IgD-negative memory B cell (primary cell): ENCODE measurements around the gene FGR. TPM values are rescaled to one million over a fixed set of nuclear protein-coding genes. Genes with fewer than 3 reads are reported as not detected.

Experiments
- H3K27ac Mint-ChIP-seq, 3 donors: one replicate each; pipeline ENCODE4 v1.8.0; 2020 to 2022; ENCODE audit warnings: mild to moderate bottlenecking in 3 of 3, mixed read lengths in 3 of 3, moderate library complexity in 1 of 3
- H3K27me3 Mint-ChIP-seq: one replicate; pipeline ENCODE4 v1.8.0; 2021; ENCODE audit warnings: mixed read lengths
- H3K36me3 Mint-ChIP-seq: one replicate; pipeline ENCODE4 v1.8.0; 2020; ENCODE audit warnings: mild to moderate bottlenecking, mixed read lengths
- H3K4me1 Mint-ChIP-seq, 3 donors: one replicate each; pipeline ENCODE4 v1.8.0; 2020 to 2022; ENCODE audit warnings: mixed read lengths in 3 of 3, mild to moderate bottlenecking in 1 of 3
- H3K4me3 Mint-ChIP-seq, 4 donors: one replicate each; pipeline ENCODE4 v1.8.0; 2020 to 2022; ENCODE audit warnings: mild to moderate bottlenecking in 4 of 4, mixed read lengths in 4 of 4, moderate library complexity in 3 of 4
- H3K9me3 Mint-ChIP-seq, 3 donors: one replicate each; pipeline ENCODE4 v1.8.0; 2020 to 2021; ENCODE audit warnings: mixed read lengths in 3 of 3, mild to moderate bottlenecking in 1 of 3
- polyA plus RNA-seq: library from polyadenylated mRNA; unstranded; fragments of 300-500 nt; fragmentation: Illumina TruSeq; gene quantifications from one replicate; pipeline ENCODE4 v1.2.3, GENCODE V29; 2021

FGR gene
- polyA plus RNA-seq, 1 donor from 2014 or later: 72.0 TPM

DNA sequence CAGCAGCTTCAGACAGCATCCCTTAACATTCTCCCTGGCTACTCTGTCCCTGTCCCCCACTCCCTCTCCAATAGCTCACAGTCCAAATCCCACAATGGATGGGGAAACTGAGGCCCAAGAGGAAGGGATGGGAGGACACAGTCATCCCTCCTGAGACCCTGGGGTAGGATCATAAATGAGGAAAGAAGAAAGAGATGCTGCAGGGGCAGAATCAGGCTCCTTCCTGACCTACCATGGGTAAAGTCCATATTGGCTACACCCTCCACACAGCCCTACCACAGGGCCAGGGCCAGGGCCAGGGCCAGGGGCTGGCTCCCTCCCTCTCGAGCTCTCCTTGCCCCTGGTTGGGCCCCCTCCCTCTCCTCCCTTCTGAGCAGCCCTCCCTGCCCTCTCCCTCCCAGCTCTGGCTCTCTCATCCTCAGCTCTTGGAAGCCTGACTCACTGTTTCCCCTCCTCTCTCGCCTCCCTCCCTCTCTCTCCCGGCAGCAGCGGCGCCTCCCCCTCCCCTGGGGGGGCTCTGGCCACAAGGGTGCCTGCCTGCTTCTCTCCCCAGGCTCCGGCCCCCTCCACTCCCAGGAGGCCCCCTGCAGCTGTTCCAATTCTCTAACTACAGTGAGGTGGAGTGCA is 36.0 kb downstream of the FGR start:
- no peaks in the 10 kb centered on the region for H3K36me3 Mint-ChIP-seq
- H3K4me3 Mint-ChIP-seq: no peak overlapping the region
- no peak overlapping the region for H3K27ac Mint-ChIP-seq
- H3K27me3 Mint-ChIP-seq: no peaks in the 10 kb centered on the region
- H3K9me3 Mint-ChIP-seq: no peaks in the 10 kb centered on the region
- H3K4me1 Mint-ChIP-seq: peaks cover 21 to 33% (median 24%) of the 10 kb centered on the region in 3 donors

DNA sequence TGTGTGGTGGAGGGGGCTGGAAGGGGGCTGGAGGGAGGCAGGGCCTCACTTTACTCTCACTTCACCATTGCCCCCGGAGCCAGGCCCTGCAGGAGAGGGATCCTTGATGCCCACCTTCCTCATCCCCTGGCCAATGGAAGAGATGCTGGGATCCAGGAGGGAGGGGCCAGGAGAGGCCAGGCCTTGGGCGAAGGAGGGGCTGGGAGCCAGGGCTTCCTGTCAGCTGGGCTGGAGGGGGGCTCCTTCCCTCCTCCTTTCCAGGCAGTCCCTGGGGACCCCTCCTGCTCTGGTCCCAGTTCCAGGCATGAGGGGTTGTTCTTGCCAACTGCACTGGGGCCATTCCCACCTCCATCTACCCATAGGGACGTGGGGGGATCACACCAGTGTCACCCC is 36.7 kb downstream of the FGR start:
- H3K36me3 Mint-ChIP-seq: no peaks in the 10 kb centered on the region
- H3K4me3 Mint-ChIP-seq: peak overlapping the region in 1 of 4 donors; percentile 40
- no peak overlapping the region for H3K27ac Mint-ChIP-seq
- H3K9me3 Mint-ChIP-seq: no peaks in the 10 kb centered on the region
- no peaks in the 10 kb centered on the region for H3K27me3 Mint-ChIP-seq
- H3K4me1 Mint-ChIP-seq: peaks cover 21 to 31% (median 24%) of the 10 kb centered on the region in 3 donors

DNA sequence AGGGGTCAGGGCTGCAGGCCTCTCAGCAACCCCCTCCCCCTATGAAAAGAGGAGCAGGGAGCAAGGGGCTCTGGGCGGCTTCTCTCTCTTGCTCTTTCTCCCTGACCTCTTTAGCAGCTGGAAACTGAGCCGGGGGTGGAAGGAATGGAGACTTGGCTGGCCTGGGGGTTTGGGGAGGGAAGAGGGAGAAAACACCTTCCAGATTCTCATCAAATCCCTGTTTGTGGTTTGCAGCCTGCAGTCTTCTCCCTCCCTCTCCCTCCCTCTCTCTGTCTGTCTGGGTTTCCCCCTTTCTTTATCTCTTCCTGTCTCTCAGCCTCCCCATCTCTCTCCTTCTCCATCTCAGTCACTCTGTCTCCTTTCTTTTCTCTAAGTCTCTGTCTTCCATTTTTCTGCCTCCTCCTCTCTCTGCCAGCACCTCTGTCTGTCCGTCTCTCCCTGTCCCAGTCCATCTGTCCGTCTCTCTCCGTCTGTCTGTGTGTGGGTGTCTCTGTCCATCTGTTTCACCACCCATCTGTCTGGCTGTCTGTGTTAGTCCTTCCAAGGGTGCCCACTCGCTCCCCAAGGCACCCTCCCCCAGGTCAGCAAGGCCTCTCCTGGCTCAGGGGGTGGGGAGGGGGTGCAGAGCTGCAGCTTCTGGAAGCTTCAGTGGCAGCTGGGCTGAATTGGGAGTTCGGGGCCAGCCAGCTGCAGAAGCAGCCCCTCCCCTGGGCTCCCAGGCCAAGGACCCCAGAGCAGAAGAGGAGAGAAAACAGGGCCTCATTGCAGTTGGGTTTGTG is 37.3 kb downstream of the FGR start:
- no peaks in the 10 kb centered on the region for H3K9me3 Mint-ChIP-seq
- H3K36me3 Mint-ChIP-seq: no peaks in the 10 kb centered on the region
- H3K27ac Mint-ChIP-seq: peak overlapping the region in 2 of 3 donors; percentile 49 to 76
- H3K4me3 Mint-ChIP-seq: peak overlapping the region in 3 of 4 donors; percentile 50 to 56 (median 53)
- peaks cover 21 to 31% (median 24%) of the 10 kb centered on the region in 3 donors for H3K4me1 Mint-ChIP-seq
- H3K27me3 Mint-ChIP-seq: no peaks in the 10 kb centered on the region

DNA sequence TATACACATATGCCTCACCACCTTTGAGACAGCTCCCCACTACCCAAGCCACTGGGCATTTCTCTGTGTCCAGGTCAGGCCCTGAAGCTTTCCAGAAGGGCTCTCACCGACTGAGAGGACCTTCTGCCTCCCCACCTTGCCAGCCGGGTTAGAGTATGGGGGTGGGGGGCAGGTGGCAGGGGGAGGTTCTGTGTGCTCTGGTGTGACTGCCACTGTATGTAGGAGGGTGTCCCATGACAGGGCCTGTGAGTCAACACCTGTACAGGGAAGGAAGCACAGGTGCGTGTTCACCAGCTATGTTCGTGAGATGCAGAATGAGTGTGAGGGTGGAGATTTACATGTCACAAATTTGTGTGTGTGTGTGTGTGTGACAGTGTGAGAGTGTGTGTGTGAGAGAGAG is 38.0 kb downstream of the FGR start:
- peaks cover 20 to 29% (median 21%) of the 10 kb centered on the region in 3 donors for H3K4me1 Mint-ChIP-seq
- no peaks in the 10 kb centered on the region for H3K27me3 Mint-ChIP-seq
- no peak overlapping the region for H3K27ac Mint-ChIP-seq
- H3K36me3 Mint-ChIP-seq: no peaks in the 10 kb centered on the region
- no peak overlapping the region for H3K4me3 Mint-ChIP-seq
- no peaks in the 10 kb centered on the region for H3K9me3 Mint-ChIP-seq

DNA sequence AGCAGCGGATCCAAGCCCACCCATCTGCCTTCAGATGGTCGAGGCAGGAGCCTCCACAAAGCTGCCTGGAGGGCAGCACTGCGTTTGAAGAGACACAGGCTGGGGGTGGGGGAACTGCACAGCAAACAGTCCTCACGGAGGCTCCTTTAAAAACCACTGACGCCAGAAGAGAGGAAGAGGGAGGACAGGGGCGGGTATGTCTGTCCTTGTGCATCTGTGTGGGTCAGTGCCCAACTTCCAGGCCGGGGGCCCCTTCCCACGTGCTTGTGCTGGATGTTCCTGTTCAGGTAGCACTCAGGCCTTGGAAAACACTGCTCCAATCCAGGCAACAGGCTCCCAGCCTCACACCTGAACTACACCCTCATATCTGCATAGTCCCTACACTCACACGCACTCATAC is 38.7 kb downstream of the FGR start:
- Mint-ChIP-seq H3K27ac (no peak overlapping the region), H3K27me3 (no peaks in the 10 kb centered on the region), H3K36me3 (no peaks in the 10 kb centered on the region), H3K9me3 (no peaks in the 10 kb centered on the region), H3K4me1 (peaks cover 16 to 25% (median 16%) of the 10 kb centered on the region in 3 donors), H3K4me3 (no peak overlapping the region)

DNA sequence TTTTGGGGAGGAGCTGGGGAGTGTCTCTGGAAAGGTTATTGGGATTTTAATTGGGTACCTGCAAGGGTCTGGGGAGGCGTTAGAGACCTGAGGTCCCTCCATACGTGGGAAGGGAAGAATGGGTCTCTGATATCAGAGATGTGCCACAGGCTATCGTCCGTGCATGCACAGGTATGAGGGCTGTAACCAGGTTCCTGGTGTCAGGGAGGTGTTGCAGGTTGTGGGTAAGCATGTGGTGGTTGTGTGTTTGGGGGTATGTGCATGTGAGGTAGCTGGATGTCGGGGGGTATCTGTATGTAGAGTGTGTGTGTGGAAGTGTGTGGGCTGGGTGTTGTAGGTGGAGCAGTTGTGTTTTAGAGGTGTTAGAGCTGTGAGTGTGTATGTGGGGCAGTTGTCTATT is 39.4 kb downstream of the FGR start:
- Mint-ChIP-seq H3K9me3 (no peaks in the 10 kb centered on the region), H3K4me1 (peaks cover 10 to 22% (median 11%) of the 10 kb centered on the region in 3 donors), H3K27ac (no peak overlapping the region), H3K36me3 (no peaks in the 10 kb centered on the region), H3K4me3 (no peak overlapping the region), H3K27me3 (no peaks in the 10 kb centered on the region)

DNA sequence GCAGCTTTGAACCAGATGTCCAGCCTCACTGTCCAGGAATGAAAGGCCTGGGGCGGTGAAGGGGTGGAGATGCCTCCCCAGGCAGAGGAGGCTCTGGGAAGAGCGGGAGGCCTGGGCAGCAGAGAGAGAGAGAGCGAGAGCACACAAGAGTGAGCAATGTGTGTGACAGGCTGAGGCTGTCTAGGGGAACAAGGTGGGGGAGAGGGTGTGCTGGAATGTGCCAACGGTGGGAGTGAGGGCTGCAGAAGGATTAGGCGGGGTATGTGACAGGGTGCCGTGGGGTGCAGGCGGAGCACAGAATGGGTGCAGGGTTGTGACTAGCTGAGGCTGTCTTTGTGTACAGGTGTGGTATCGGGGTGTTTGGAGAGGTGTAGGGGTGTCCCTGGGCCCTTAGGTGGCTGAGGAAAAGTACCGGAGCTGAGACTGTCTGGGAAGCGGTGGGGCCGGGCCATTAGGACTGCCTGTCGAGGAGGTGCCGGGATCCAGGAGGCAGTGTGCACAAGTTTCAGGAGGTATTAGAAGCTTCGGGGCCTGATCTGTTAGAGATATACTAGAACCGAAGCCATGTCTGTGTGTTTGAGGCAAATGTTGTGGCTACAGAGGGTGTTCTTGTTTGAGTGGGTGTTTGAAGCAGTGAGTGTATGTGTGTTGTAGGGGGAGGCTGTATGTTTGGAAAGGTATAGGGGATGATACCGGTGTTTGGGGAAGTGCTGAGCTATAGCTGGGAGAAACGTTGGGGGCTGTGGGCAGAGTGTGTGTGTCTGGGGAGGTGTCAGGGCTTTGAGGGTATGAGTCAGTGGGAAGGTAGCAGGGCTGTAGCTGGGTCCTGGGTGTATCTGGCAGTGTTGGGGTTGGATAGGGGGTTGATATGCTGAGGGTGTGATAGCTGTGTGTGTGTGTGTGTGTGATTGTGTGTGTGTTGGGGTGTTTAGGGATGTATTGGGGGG is 40.1 kb downstream of the FGR start:
- Mint-ChIP-seq H3K36me3 (no peaks in the 10 kb centered on the region), H3K4me1 (peaks cover 5 to 16% (median 6%) of the 10 kb centered on the region in 3 donors), H3K4me3 (no peak overlapping the region), H3K27me3 (no peaks in the 10 kb centered on the region), H3K27ac (no peak overlapping the region), H3K9me3 (no peaks in the 10 kb centered on the region)

DNA sequence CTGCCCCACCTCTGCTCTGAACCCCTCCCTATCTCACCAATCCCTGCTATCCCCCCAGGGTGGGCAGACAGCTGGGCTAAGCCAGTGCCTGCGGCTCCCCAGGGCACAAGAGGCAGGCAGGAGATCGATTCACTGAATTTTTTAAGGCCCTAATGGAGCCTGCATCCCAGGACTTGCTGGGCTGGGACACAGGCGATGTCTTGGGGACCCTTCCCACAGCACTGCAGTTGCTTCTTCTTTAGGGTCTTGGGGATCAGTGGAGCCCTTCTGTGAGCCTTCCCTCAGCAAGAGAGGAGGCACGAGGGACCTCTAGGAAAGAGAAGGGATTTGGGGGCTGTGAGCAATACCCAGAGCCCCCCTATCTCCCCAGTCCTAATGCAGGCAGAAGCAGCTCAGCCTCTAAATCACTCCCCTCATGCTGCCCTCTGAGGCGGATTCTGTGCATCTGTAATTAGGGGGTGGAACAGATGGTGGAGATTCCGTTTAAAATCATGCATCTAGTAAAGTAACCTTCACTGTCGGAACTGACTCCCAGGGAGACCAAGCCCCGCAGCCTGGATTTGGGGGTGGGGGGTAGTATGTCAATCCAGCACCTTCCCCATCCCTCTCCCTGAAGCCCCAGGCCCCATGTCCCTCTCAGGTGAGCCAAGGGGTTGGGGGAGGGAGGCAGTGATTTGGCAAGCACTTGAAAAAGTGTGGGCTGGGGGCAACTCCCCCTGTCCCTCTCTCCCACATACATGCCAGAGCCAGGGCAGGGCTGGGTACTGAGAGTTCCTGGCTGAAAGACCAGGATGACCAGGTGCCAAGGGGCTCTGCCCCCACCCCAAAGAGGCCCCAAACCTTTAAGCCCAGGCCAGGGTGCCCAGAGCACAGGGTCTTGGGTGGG is 41.1 kb downstream of the FGR start:
- no peak overlapping the region for H3K4me3 Mint-ChIP-seq
- peaks cover 4 to 11% (median 6%) of the 10 kb centered on the region in 3 donors for H3K4me1 Mint-ChIP-seq
- no peaks in the 10 kb centered on the region for H3K9me3 Mint-ChIP-seq
- no peaks in the 10 kb centered on the region for H3K36me3 Mint-ChIP-seq
- H3K27ac Mint-ChIP-seq: peak overlapping the region in 1 of 3 donors; percentile 63
- H3K27me3 Mint-ChIP-seq: no peaks in the 10 kb centered on the region

DNA sequence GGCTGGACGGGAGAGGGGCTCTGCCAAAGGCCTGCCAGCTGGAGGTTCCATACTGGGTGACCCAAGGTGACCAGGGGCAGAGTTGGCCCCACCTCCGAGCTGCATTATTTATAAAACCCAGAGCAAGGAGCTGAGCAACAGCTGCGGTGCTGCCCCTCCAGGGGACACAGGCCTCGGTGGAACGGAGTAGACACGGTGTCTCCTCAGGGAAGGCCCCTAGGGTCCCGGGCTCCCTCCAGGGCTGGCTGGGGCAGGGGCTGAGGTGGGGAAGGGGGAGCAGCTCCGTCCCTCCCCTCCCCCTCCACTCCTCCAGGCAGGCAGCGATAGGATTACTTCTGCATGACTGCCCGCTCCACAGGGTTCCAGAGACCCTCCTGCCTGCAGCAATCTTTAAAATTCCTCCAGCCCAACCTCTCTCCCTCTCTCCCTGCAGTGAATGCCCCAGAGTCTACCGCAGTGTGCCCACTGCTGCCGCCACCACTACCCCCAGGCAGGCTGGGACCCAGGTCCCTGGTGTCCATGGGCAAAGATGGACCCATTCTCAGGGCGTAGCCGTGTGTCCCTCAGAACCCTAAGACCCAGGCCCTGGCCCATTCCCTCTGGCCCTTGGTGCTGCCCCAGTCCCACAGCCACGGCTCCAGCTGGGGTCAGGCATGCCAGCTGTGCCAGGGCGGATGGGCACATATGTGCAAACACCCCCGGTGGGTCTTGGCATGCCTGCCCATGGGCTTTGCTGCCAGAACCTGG is 41.9 kb downstream of the FGR start:
- Mint-ChIP-seq H3K9me3 (no peaks in the 10 kb centered on the region), H3K27me3 (no peaks in the 10 kb centered on the region), H3K27ac (no peak overlapping the region), H3K4me1 (peaks cover 4 to 7% (median 4%) of the 10 kb centered on the region in 3 donors), H3K4me3 (no peak overlapping the region), H3K36me3 (no peaks in the 10 kb centered on the region)

DNA sequence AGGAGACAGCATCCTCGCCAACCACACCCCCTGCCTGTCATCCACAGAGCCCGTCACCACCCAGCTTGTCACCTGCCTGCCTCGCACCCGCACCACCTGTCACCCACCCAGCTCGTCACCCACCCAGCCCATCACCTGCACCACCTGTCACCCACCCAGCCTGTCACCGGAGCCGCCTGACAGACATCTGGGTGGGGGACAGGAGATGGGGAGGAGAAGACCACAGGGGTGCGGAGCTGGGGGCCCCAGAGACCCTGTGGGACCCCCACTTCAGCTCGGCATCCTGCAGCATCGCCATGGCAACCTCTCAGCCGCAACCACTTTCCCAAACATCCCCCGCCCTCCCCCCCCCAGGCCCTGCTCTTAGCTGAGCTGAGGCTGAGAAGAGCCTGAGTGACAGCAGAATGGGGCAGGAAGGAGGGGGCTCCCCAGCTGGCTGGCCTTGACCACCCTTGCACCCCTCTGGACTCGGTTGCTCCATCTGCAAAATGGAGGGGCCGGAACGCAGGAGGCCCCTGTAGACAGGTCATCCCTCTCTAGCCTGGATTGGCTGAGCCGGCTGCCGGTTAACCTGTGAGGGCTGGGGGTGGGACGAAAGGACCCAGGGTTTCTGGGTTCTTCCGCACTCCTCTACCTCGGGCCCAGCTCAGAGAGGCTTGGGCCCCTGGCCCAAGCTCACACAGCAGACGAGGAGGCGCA is 42.6 kb downstream of the FGR start:
- no peaks in the 10 kb centered on the region for H3K36me3 Mint-ChIP-seq
- peaks cover 0 to 4% (median 0%) of the 10 kb centered on the region in 3 donors for H3K4me1 Mint-ChIP-seq
- no peak overlapping the region for H3K4me3 Mint-ChIP-seq
- no peak overlapping the region for H3K27ac Mint-ChIP-seq
- H3K27me3 Mint-ChIP-seq: no peaks in the 10 kb centered on the region
- H3K9me3 Mint-ChIP-seq: no peaks in the 10 kb centered on the region

DNA sequence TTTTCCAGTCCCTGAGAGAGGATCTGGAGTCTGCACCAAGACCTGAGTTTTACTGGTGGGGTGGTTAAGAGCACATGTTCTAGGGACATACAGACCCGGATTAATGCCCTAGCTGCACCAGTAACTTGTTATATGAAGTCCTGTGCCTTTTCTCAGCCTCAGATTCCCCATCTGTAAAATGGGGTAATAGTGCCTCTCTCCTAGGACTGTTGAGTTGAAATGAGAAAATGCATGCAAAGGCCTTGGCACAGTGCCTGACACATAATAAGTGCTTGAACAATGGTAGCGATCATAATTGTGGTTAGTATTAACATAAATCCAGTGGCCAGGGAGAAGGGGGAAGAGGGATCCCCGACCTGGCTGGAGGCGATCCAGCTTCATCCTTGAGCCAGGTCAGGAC is 43.4 kb downstream of the FGR start:
- Mint-ChIP-seq H3K4me1 (peaks cover 0 to 4% (median 0%) of the 10 kb centered on the region in 3 donors), H3K36me3 (no peaks in the 10 kb centered on the region), H3K9me3 (no peaks in the 10 kb centered on the region), H3K27ac (no peak overlapping the region), H3K27me3 (no peaks in the 10 kb centered on the region), H3K4me3 (no peak overlapping the region)

DNA sequence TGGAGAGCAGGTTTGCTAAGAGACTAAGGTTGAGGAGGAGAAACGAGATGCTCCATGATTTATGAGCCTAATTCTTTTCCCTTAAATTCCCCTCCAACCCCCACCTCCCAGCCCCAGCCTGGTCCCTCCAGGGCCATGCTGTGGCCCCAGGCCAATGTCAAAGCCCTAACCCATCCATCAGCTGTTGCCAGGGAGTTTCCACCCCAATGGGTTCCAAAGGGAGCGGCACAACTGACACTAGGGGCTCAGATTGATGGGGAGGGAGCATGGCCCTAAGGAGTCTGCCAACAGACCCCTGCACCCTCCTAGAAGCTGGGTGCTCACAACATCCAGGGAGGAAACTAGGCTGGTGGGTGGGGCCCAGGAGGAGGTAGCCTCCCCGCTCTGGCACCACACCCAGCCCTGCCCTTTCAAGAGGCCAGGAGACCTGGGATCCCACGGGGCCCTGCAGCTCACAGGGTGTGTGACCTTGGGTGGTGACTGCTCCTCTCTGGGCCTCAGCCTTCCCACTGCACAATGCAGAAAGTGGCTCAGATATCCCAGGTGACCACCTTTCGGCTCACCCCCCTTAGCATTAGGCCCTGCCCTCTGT is 44.0 kb downstream of the FGR start:
- H3K36me3 Mint-ChIP-seq: no peaks in the 10 kb centered on the region
- H3K4me3 Mint-ChIP-seq: no peak overlapping the region
- no peaks in the 10 kb centered on the region for H3K9me3 Mint-ChIP-seq
- no peak overlapping the region for H3K27ac Mint-ChIP-seq
- no peaks in the 10 kb centered on the region for H3K27me3 Mint-ChIP-seq
- H3K4me1 Mint-ChIP-seq: peaks cover 0 to 4% (median 0%) of the 10 kb centered on the region in 3 donors

DNA sequence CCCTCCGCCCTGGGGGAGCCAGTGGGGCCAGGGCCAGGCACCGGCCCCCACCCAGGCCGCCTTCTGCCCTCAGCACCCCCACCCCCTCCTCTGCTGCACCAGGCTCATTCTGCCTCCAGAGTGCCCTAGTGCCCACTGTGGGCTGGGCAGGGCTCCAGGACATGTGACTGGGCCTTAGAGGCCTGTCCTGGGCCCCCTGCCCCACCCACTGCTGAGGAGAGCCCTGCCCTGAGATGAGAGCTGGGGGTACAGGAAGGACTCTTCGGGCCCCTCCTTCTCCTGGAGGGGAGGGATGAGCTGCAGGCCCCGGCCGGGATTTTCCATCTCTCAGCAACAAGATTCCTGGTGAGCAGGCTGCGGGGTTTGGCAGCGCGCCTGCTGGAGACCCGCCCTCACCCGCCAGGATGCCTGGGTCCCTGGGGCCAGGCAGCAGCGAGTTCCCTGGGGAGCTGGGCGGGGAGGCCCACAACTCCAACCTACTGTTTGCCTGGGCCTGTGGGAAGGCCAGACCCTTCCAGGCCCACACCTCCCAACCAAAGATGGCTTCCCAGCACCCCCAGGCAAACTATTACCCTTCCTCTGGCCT is 45.1 kb downstream of the FGR start:
- Mint-ChIP-seq H3K4me1 (peaks cover 0 to 4% (median 0%) of the 10 kb centered on the region in 3 donors), H3K27ac (no peak overlapping the region), H3K4me3 (no peak overlapping the region), H3K27me3 (no peaks in the 10 kb centered on the region), H3K9me3 (no peaks in the 10 kb centered on the region), H3K36me3 (no peaks in the 10 kb centered on the region)
